T-helper 2 cell (primary cell): ENCODE measurements around the gene IGF2BP3.
"Not testable (repeated sequence)": the region's sequence is repeated elsewhere in the genome, so short reads cannot be mapped to it uniquely, and the experiment has no call there.

ENCODE experiments used
- DNase-seq, 5 experiments: peaks; one replicate each; pipeline versions ENCODE4 v3.0.0 to v3.0.0-alpha.2; 2012 to 2022

IGF2BP3 gene

DNA sequence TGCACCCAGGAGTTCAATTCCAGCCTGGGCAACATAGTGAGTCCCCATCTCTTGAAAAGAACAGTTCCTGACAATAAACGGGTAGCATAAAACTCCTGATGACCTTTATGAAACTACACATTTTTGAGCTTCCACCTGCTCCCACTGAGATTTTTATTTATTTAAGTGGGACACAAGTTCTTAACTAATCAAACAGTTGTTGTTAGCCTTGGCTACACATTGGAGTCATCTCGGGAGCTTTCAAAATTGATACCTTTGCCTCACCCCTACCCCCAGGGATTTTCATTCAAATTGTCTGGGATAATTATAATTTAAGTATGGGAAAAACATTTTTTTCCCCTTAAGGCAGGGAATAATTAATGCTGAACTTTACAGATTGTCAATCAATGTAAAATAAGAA lies 131.9 kb downstream of the IGF2BP3 start:
- no peak for DNase-seq

GRCh38 chr7:23337374-23337773 lies 132.9 kb downstream of the IGF2BP3 start:
- no peak for DNase-seq

DNA sequence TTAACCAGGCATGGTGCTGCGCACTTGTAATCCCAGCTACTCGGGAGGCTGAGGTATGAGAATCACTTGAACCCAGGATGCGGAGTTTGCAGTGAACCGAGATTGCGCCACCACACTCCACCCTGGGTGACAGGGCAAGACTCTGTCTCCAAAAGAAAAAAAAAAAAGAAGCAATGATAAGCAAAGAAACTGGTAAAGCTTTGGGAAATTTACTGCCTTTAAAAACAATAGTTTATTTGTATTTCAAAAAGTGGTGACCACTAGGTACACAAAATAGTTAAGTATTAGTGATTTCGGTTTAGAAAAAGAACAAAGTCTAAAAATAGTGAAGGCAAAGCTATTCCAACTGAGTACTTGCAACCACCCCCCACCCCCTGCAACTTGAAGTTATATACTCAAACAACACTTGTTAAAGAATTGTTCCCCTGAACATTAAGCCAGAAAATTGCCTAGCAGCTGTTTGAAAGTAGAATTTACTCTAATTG lies 133.4 kb downstream of the IGF2BP3 start:
- DNase-seq, result no peak

GRCh38 chr7:23336086-23336485 lies 134.2 kb downstream of the IGF2BP3 start:
- DNase-seq, result no peak

- no peak for DNase-seq
Measured at GRCh38 chr7:23335621-23336020, 134.7 kb downstream of the IGF2BP3 start.

DNA sequence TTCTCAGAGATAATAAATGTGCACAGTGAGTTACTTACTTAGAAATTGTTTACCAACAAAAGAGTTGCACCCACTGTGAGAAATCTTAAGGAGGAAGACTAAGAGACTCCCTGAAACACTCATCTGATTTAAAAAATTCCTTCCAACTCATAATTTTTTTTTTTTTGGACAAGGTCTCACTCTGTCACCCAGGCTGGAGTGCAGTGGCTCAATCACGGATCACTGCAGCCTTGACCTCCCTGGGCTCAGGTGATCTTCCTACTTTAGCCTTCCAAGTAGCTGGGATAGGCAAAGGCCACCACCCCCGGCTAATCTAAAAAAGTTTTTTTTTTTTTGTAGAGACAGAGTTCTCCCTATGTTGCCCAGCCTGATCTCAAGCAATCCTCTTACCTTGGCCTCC lies 135.2 kb downstream of the IGF2BP3 start:
- no peak for DNase-seq

GRCh38 chr7:23334482-23335056 lies 135.7 kb downstream of the IGF2BP3 start:
- no peak for DNase-seq

DNA sequence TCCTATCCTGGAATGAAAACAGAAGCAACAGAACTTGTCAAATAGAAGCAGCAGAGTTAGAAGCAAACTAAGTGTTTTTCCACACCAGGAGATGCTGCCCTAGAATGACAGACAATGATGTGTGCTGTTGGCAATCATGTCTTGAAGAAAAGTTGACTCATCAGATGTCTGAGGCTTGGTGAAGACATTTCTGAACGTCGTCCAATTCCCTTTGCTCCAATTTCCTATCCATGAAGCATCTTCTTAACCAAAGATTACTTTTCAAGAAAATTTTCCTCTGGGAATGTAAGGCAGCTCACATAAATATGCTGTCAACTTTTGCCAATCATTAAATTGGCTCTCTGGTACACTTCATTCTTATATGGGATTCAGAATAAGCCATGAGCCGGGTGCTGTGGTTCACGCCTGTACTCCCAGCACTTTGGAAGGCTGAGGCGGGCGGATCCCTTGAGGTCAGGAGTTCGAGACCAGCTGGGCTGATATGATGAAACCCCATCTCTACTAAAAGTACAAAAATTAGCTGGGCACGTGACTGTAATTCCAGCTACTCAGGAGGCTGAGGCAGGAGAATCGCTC lies 136.5 kb downstream of the IGF2BP3 start:
- DNase-seq, result no peak

GRCh38 chr7:23332910-23333612 lies 137.2 kb downstream of the IGF2BP3 start:
- DNase-seq, result no peak

- no peak for DNase-seq
Measured at GRCh38 chr7:23332193-23332592, 138.1 kb downstream of the IGF2BP3 start.

GRCh38 chr7:23331132-23331531 lies 139.2 kb downstream of the IGF2BP3 start:
- DNase-seq, result no peak

DNA sequence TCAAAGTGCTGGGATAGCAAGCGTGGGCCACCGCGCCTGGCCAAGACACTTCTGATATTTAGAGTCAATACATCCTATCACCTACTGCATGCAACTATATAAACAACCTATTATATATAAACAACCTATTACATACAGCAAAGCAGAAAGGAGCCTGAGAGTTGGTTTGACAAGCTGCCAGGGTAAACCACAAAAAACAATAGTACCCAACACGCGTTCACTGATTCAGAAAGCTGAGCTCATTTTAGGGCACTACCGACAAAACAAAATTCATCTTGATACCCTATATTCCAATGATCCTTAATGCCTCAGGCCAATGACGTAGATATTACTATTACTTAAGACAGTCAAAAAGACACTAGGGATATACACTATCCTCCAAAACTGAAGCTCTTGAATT lies 154.9 kb downstream of the IGF2BP3 start:
- DNase-seq, result peak in 1 of 5 experiments; percentile 49

DNA sequence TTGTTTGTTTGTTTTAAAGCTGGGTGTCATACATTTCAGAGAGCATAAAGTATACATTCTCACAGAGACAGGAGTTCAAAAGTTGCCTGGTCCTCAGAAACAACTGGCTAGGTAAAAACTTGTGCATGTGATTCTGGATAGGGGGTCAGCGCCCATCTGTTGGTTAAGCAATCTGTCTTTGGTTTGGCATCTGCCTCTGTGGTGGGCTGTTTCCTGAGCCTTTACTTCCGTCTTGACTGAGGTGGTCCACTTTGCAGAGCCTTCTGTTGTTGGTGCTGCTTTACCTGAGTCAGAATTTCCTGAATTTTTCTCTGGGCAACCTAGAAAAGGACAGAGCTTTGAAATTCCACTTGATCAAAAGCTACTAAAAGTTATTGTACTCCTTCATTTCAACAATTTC lies 158.2 kb downstream of the IGF2BP3 start:
- not testable (repeated sequence) for DNase-seq

DNA sequence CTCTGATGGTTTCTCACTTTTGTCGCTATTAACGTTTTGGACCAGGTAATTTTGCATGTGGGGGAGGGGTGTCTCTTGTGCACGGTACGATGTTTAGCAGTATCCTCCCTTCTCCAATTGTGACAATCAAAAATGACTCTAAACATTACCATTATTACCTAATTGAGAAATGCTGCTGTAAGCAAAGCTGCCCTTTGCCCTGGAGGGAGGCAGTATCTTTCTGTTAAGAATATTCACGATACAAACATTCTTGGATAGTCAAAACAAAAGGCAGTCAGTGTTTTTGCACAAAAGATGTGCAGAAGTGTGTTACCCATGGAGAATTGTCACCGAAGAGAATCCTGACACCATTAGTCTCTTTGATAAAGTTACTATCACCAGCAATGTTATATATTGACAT lies 161.5 kb downstream of the IGF2BP3 start:
- DNase-seq, result no peak

DNA sequence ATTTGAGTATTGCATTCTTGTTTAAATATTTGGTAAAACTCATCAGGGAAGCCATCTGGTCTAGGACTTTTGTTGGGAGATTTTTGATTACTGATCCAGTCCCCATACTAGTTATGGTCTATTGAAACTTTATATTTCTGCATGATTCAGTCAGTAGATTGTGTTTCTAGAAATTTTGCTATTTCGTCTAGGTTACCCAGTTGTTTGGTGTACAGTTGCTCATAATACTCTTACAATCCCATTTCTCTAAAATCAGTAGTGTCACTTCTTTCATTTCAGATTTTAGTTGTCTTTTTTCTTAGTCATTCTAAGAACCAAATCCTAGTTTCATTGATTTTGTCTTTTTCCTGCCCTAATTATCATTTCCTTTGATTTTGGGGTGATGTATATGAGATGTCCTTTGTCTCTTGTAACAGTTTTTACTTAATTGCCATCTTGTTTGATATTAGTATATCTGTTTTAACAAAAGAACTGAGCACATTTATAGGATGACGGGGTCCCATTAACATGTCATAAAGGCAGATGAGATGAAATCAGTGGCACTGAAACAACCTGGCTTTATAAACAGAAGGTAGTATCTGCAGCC lies 163.3 kb downstream of the IGF2BP3 start:
- peak in 1 of 5 experiments; percentile 41 for DNase-seq

DNA sequence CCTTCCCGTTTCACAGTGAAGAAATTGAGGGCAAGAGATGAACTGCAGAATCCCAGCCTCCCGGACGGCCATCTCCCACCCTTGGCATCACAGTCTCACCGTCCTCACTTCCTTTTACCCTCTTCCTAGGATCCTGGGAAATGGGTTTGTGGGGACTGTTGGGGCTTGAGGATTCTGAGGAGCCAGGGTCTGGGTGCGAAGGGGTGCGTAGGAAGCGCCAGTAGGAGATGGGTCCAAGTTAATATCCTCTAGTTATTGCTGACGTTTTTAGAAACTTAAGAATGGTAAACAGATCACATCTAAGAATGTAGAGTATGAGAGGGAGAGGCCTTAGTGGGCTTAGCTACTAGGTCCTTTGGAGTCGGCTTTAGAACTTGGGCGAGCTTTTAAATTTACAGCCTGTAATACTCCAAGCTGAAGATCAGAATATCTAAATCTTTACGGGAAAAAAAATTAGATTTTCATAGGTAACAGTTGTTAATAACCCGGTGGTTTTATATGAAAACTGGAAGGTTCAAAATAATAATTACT lies 170.5 kb downstream of the IGF2BP3 start:
- no peak for DNase-seq

DNA sequence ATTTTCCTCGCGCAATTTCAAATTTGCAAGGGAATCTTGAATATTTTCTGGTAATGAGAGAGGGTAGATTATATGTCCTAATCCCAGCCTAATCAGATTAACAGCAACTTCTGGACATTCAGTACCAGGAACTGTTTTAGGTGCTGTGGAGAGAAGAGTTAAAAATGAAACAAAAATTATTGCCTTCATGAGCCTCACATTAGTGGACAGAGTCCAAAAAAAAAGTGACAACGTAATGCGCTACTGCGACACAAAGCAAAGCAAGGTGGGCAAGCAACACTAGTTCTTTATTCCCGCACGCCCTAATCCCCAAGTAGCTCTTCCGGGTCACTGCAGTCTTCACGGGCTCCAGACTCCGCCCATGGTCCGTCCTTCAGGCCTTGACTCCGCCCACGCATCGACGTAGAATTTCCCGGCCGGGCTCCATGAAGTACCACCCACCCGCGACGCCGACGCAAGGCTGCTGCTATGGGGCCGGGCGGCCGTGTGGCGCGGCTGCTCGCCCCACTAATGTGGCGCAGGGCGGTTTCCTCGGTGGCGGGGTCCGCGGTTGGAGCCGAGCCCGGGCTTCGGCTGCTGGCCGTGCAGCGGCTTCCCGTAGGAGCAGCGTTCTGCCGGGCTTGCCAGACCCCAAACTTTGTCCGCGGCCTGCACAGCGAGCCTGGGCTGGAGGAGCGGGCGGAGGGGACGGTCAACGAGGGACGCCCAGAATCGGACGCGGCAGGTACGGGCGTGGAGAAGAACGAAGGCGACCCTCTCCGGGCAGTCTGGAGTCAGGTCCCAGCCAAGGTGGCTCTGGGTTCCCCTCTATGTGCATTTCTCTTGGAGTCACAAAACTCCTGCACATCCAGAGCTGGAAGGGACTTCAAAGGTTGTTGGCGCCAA lies 171.2 kb downstream of the IGF2BP3 start, which contains the start of gene MALSU1:
Gene MALSU1 (plus strand): TSS at position 455 of the 885 bp plus-strand sequence. CDS start 14 bp downstream, at position 469.
- peak; percentile 91 to 97 (median 93) for DNase-seq

- DNase-seq, result no peak
Measured at GRCh38 chr7:23298141-23298881, 172.0 kb downstream of the IGF2BP3 start.

DNA sequence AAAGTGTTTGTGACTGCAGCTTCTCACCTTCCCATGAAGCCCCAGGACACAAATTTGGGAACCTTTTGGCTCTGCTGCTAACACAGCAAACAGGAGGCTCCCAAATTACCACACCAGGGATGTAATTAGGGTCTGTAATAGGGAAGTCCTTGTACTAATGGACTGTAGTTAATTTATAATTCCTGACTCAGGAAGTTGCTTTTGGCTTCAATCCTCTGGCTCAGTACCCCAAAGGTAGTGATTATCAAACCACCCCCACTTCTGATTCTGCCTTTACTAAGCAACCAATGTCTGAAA lies 174.9 kb downstream of the IGF2BP3 start:
- DNase-seq, result no peak

GRCh38 chr7:23294549-23295400 lies 175.5 kb downstream of the IGF2BP3 start:
- DNase-seq, result no peak
